HTERT RPE-1 (cell line): ENCODE results near the gene AHRR.
"Not testable (repeated sequence)": the region's sequence is repeated elsewhere in the genome, so short reads cannot be mapped to it uniquely, and the experiment has no call there.

Experiments
- in situ Hi-C: fragments of 300-500 bp; cut with MboI; formaldehyde crosslinking; loops from 4 replicates; pipeline ENCODE4 v1.14.3; 2020; ENCODE audit warnings: low sequenced_read_pairs

The AHRR gene

GRCh38 chr5:470961-471749 lies 149.6 kb downstream of the AHRR start:
- in situ Hi-C loops, result no loop called here

- in situ Hi-C loops, result no loop called here
These were observed 150.2 kb downstream of the AHRR start for GRCh38 chr5:471750-472058.

GRCh38 chr5:472076-472655 lies 150.7 kb downstream of the AHRR start:
- in situ Hi-C loops, result no loop called here

- in situ Hi-C loops, result no loop called here
These were observed 151.4 kb downstream of the AHRR start for GRCh38 chr5:472656-473550.

- in situ Hi-C loops, result no loop called here
These were observed 152.2 kb downstream of the AHRR start for GRCh38 chr5:473551-474192.

- in situ Hi-C loops, result not testable (repeated sequence)
These were observed 152.8 kb downstream of the AHRR start for GRCh38 chr5:474232-474839.

- in situ Hi-C loops, result no loop called here
These were observed 153.5 kb downstream of the AHRR start for GRCh38 chr5:474840-475661.

GRCh38 chr5:475704-476101 lies 154.2 kb downstream of the AHRR start:
- in situ Hi-C loops, result no loop called here

- in situ Hi-C loops, result no loop called here
These were observed 154.7 kb downstream of the AHRR start for GRCh38 chr5:476102-476813.

- in situ Hi-C loops, result no loop called here
These were observed 155.3 kb downstream of the AHRR start for GRCh38 chr5:476814-477175.

- in situ Hi-C loops, result no loop called here
These were observed 155.7 kb downstream of the AHRR start for GRCh38 chr5:477247-477646.

- in situ Hi-C loops, result no loop called here
These were observed 156.4 kb downstream of the AHRR start for GRCh38 chr5:477871-478270.

- in situ Hi-C loops, result no loop called here
These were observed 157.0 kb downstream of the AHRR start for GRCh38 chr5:478369-478981.

GRCh38 chr5:478982-479535 lies 157.5 kb downstream of the AHRR start:
- in situ Hi-C loops, result no loop called here

- in situ Hi-C loops, result no loop called here
These were observed 158.2 kb downstream of the AHRR start for GRCh38 chr5:479566-480319.

GRCh38 chr5:481347-481746 lies 159.8 kb downstream of the AHRR start:
- in situ Hi-C loops, result no loop called here

- in situ Hi-C loops, result no loop called here
These were observed 160.5 kb downstream of the AHRR start for GRCh38 chr5:482021-482420.

GRCh38 chr5:482506-482905 lies 161.0 kb downstream of the AHRR start:
- in situ Hi-C loops, result no loop called here
